K562 (cell line): ENCODE results near the gene MAST3. TPM values are rescaled to one million over a fixed set of nuclear protein-coding genes. Genes with fewer than 3 reads are reported as not detected.

ENCODE experiments used
- ASH1L ChIP-seq: fragments of 450-650 bp; IDR thresholded peaks from 2 replicates; pipeline ENCODE4 v1.6.1; 2018; ENCODE audit warnings: borderline replicate concordance, mild to moderate bottlenecking, low read depth; ENCODE audit not compliant: partially characterized antibody
- DACH1 ChIP-seq: fragments of 450-650 bp; IDR thresholded peaks from 2 replicates; pipeline ENCODE4 v1.6.1; 2018; ENCODE audit not compliant: partially characterized antibody
- DIDO1 ChIP-seq: fragments of 450-650 bp; IDR thresholded peaks from 2 replicates; pipeline ENCODE4 v1.6.1; 2016; ENCODE audit warnings: low read depth, missing biosample characterization, missing genetic modification characterization
- DPF2 ChIP-seq: fragments of 450-650 bp; IDR thresholded peaks from 2 replicates; pipeline ENCODE4 v1.6.1; 2016
- ELF1 ChIP-seq: fragments of 200-800 bp; sonication (Bioruptor generic); IDR thresholded peaks from 2 replicates; pipeline ENCODE4 v1.6.1; 2016; ENCODE audit warnings: missing genetic modification characterization, missing compliant biosample characterization
- FOSL1 ChIP-seq: fragments of 200-800 bp; sonication (Bioruptor generic); conservative IDR thresholded peaks from 2 replicates; pipeline ENCODE4 v1.6.1; 2016; ENCODE audit warnings: missing genetic modification characterization, missing compliant biosample characterization
- FOXM1 ChIP-seq, 2 experiments: fragments of 450-650 bp in 1 of 2; sonication (generic) in 1 of 2; formaldehyde crosslinking in 1 of 2; IDR thresholded peaks; 2 replicates each; pipeline versions ENCODE4 v1.6.1 to v1.9.0; 2017 to 2022; ENCODE audit warnings: low read depth in 2 of 2, mild to moderate bottlenecking in 2 of 2, missing genetic modification reagents in 1 of 2, moderate library complexity in 1 of 2
- GATAD2B ChIP-seq: fragments of 450-650 bp; IDR thresholded peaks from 2 replicates; pipeline ENCODE4 v1.6.1; 2017; ENCODE audit warnings: mild to moderate bottlenecking, borderline replicate concordance
- KLF1 ChIP-seq: fragments of 450-650 bp; IDR thresholded peaks from 2 replicates; pipeline ENCODE4 v1.6.1; 2016; ENCODE audit warnings: missing genetic modification characterization, missing compliant biosample characterization
- MAFK ChIP-seq: IDR thresholded peaks from 2 replicates; pipeline ENCODE4 v1.6.1; 2011; ENCODE audit warnings: low read length, improper control_type of control experiment
- MAX ChIP-seq: sonication (generic); formaldehyde crosslinking; IDR thresholded peaks from 2 replicates; pipeline ENCODE4 v1.9.0; 2022; ENCODE audit warnings: mild to moderate bottlenecking, missing genetic modification reagents
- MAZ ChIP-seq, 2 experiments: fragments of 450-650 bp in 1 of 2; sonication (generic) in 1 of 2; formaldehyde crosslinking; IDR thresholded peaks in 1 of 2; conservative IDR thresholded peaks in 1 of 2; 2 replicates each; pipeline versions ENCODE4 v1.4.0 to v1.5.0; 2020; ENCODE audit warnings: mild to moderate bottlenecking in 1 of 2, missing genetic modification reagents in 1 of 2
- MTF1 ChIP-seq: fragments of 250-450 bp; sonication (Bioruptor Pico); IDR thresholded peaks from 2 replicates; pipeline ENCODE4 v1.9.0; 2021; ENCODE audit warnings: moderate library complexity, mild to moderate bottlenecking, inconsistent platforms, borderline replicate concordance
- MYC ChIP-seq, 2 experiments: fragments of 250-450 bp in 1 of 2; sonication (Bioruptor Pico) in 1 of 2; IDR thresholded peaks; 2 replicates each; pipeline versions ENCODE4 v1.5.1 to v1.6.1; 2012 to 2021; ENCODE audit warnings: low read depth in 2 of 2, borderline replicate concordance in 1 of 2, improper control_type of control experiment in 1 of 2, low read length in 1 of 2, mild to moderate bottlenecking in 1 of 2, moderate library complexity in 1 of 2
- PHF20 ChIP-seq: fragments of 450-650 bp; IDR thresholded peaks from 2 replicates; pipeline ENCODE4 v1.6.1; 2018; ENCODE audit not compliant: partially characterized antibody
- POLR2H ChIP-seq: IDR thresholded peaks from 2 replicates; pipeline ENCODE4 v1.6.1; 2016; ENCODE audit warnings: missing genetic modification characterization, low read depth, mild to moderate bottlenecking, control low read depth, missing compliant biosample characterization, moderate library complexity
- RBM25 ChIP-seq: fragments of 200-400 bp; formaldehyde crosslinking; IDR thresholded peaks from 2 replicates; pipeline ENCODE4 v1.6.1; 2018; ENCODE audit warnings: low read length, low read depth, moderate library complexity; ENCODE audit not compliant: severe bottlenecking
- SMAD4 ChIP-seq: fragments of 250-450 bp; sonication (Bioruptor Pico); conservative IDR thresholded peaks from 2 replicates; pipeline ENCODE4 v1.8.0; 2021; ENCODE audit warnings: inconsistent platforms, mild to moderate bottlenecking, moderate library complexity
- TCF15 ChIP-seq: fragments of 250-450 bp; sonication (Bioruptor Pico); IDR thresholded peaks from 2 replicates; pipeline ENCODE4 v1.8.0; 2022; ENCODE audit warnings: moderate library complexity, mild to moderate bottlenecking, inconsistent platforms
- ZBED1 ChIP-seq: IDR thresholded peaks from 2 replicates; pipeline ENCODE4 v1.6.1; 2014
- ZMIZ1 ChIP-seq, 2 experiments: fragments of 150-350 bp in 1 of 2; IDR thresholded peaks; 2 replicates each; pipeline ENCODE4 v1.6.1; 2012 to 2016; ENCODE audit warnings: low read depth in 2 of 2, low read length in 2 of 2, mild to moderate bottlenecking in 1 of 2, moderate library complexity in 1 of 2
- ZNF224 ChIP-seq: sonication (generic); formaldehyde crosslinking; IDR thresholded peaks from 2 replicates; pipeline ENCODE4 v1.8.0; 2022; ENCODE audit warnings: mild to moderate bottlenecking, missing genetic modification reagents
- polyA plus RNA-seq, 8 experiments: library from polyadenylated mRNA; depleted of rRNA in 4 of 8; stranded (reverse) in 5 of 8; unstranded in 3 of 8; fragments of >200 nt; fragmentation: Nextera tagmentation in 2 of 8; fragmentation: Illumina TruSeq in 1 of 8; extraction: Ambion mirVana in 2 of 8; extraction: Trizol in 1 of 8; gene quantifications; 2 replicates each; pipeline versions ENCODE4 v1.2.1 to v1.2.3, GENCODE V29; 2011 to 2014; ENCODE audit warnings: inconsistent platforms in 1 of 8, missing spikeins in 1 of 8
- total RNA-seq, 7 experiments: library from RNA; depleted of rRNA in 6 of 7; stranded (reverse); fragments of >200 nt in 6 of 7; fragmentation: Illumina TruSeq in 2 of 7; extraction: Trizol in 2 of 7; gene quantifications; 2 replicates each; pipeline versions ENCODE4 v1.2.1 to v1.2.3, GENCODE V29; 2011 to 2021; ENCODE audit warnings: low replicate concordance in 1 of 7

MAST3 gene
- total and polyA plus RNA-seq, 9 of the 15 experiments (the other 6 are each of a cell fraction or from before 2014, with no cell fraction given): 0.94 to 9.9 (median 2.4) TPM

- TF ChIP-seq ZMIZ1 (IDR thresholded peaks at IDR 0.05; ENCODE audit: low read depth in 2 of 2, low read length in 2 of 2): no peak
- TF ChIP-seq ASH1L: no peak
- no peak for TF ChIP-seq ELF1 (tag)
- no peak for TF ChIP-seq ZBED1
- TF ChIP-seq KLF1 (tag): no peak
- no peak for TF ChIP-seq MAFK
- peak; percentile 74 for TF ChIP-seq DACH1
- no peak for TF ChIP-seq MAZ (CRISPR knock-in tag; conservative IDR thresholded peaks at IDR 0.05 in 1 of 2, IDR thresholded peaks at IDR 0.05 in 1 of 2)
- TF ChIP-seq MTF1 (CRISPR knock-in tag): no peak
- TF ChIP-seq GATAD2B: peak; percentile 30; the same call in 1 of the 2 replicates
- no peak for TF ChIP-seq MYC (IDR thresholded peaks at IDR 0.05; ENCODE audit: low read depth, low read length)
- TF ChIP-seq MYC (CRISPR knock-in tag; IDR thresholded peaks at IDR 0.05; ENCODE audit: borderline replicate concordance, low read depth): peak; percentile 42; the same call in 1 of the 2 replicates
- TF ChIP-seq MAX (CRISPR knock-in tag): 0 out of 2 replicates have a peak, but pooled peaks have one; percentile 11
- no peak for TF ChIP-seq FOSL1 (tag)
- TF ChIP-seq TCF15 (CRISPR knock-in tag): no peak
- TF ChIP-seq SMAD4 (CRISPR knock-in tag): 0 out of 2 replicates have a peak, but pooled peaks have one; percentile 9
- no peak for TF ChIP-seq ZNF224
- no peak for TF ChIP-seq PHF20
- TF ChIP-seq FOXM1 (IDR thresholded peaks at IDR 0.05; ENCODE audit: low read depth): no peak
- no peak for TF ChIP-seq FOXM1 (CRISPR knock-in tag; IDR thresholded peaks at IDR 0.05; ENCODE audit: low read depth)
- no peak for TF ChIP-seq DIDO1 (tag)
- TF ChIP-seq POLR2H (tag): no peak
- peak; percentile 55 for TF ChIP-seq RBM25
- peak; percentile 37; the same call in 1 of the 2 replicates for TF ChIP-seq DPF2
These were observed 664 bp downstream of the MAST3 start (continued) for GRCh38 chr19:18097993-18098890.
